BJ (cell line): ENCODE results near the gene PACSIN2. TPM values are rescaled to one million over a fixed set of nuclear protein-coding genes. Genes with fewer than 3 reads are reported as not detected.

ENCODE experiments used
- CTCF ChIA-PET: fragments of 350-600 bp; formaldehyde crosslinking; extraction: SDS; loops from one replicate; lab custom pipeline; 2021; ENCODE audit warnings: antibody characterized with exemption, inconsistent platforms; lab: Yijun Ruan, JAX
- POLR2A ChIA-PET: fragments of 300-600 bp; sonication (Branson Sonifier 250); formaldehyde crosslinking; extraction: SDS; loops from one replicate; lab custom pipeline; 2021; ENCODE audit warnings: antibody characterized with exemption; lab: Charles Lee
- DNase-seq: peaks from one replicate; pipeline ENCODE4 v3.0.0-alpha.2; 2011; ENCODE audit warnings: low read depth
- H3K27me3 ChIP-seq: 2 replicates; pipeline ENCODE4 v1.6.0; 2011; ENCODE audit warnings: low read length; ENCODE audit not compliant: control insufficient read depth, insufficient read depth
- H3K36me3 ChIP-seq: 2 replicates; pipeline ENCODE4 v1.5.1; 2011; ENCODE audit warnings: low read length; ENCODE audit not compliant: control insufficient read depth, insufficient read depth
- H3K4me3 ChIP-seq: 2 replicates; pipeline ENCODE4 v1.5.1; 2011; ENCODE audit warnings: low read depth, mild to moderate bottlenecking, control low read depth, low read length
- polyA plus RNA-seq: library from polyadenylated mRNA; depleted of rRNA; stranded (reverse); fragments of >200 nt; gene quantifications from 2 replicates; pipeline ENCODE4 v1.2.3, GENCODE V29; 2011
- TF ChIP-seq, protein P1 (sequence below): IDR thresholded peaks from 2 replicates; pipeline ENCODE4 v1.5.1; 2011; ENCODE audit warnings: low read depth, mild to moderate bottlenecking, control low read depth, inconsistent platforms, low read length, moderate library complexity; ENCODE audit not compliant: insufficient read depth

The PACSIN2 gene
- polyA plus RNA-seq, 1 experiment, result 86.3 TPM

DNA sequence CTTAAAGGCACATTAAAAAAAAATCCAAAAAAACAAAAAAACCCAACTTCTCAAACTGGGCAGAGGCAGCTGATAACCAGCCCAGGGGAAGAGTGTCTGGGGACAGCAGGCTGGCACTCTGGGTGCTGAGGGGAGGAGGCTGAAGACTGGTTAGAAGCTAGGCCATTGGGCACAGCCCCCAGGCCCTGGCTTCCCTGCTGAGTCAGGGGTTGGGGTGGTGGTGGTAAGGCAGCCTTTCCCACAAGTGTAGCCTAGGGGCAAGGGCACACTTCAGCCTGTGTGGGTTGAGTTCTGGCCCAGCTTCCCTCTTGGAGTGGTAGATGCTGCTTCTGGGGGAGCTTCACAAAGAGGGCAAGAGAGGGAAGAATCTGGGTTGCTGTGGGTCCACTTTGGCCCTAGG lies 141.6 kb downstream of the PACSIN2 start:
- peaks cover 45% of the 10 kb centered on the region for H3K36me3 ChIP-seq
- H3K27me3 ChIP-seq, result no peaks in the 10 kb centered on the region
- DNase-seq, result no peak
- POLR2A ChIA-PET, result no interaction called here
- CTCF ChIA-PET, result interaction anchor here (0.7 kb wide), 1 partner anchor 270 kb away, joined by 6 read pairs; the partner anchor contains the start of gene MCAT
- no peak overlapping the region for H3K4me3 ChIP-seq
- TF ChIP-seq, protein P1, sequence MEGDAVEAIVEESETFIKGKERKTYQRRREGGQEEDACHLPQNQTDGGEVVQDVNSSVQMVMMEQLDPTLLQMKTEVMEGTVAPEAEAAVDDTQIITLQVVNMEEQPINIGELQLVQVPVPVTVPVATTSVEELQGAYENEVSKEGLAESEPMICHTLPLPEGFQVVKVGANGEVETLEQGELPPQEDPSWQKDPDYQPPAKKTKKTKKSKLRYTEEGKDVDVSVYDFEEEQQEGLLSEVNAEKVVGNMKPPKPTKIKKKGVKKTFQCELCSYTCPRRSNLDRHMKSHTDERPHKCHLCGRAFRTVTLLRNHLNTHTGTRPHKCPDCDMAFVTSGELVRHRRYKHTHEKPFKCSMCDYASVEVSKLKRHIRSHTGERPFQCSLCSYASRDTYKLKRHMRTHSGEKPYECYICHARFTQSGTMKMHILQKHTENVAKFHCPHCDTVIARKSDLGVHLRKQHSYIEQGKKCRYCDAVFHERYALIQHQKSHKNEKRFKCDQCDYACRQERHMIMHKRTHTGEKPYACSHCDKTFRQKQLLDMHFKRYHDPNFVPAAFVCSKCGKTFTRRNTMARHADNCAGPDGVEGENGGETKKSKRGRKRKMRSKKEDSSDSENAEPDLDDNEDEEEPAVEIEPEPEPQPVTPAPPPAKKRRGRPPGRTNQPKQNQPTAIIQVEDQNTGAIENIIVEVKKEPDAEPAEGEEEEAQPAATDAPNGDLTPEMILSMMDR, result no peak

DNA sequence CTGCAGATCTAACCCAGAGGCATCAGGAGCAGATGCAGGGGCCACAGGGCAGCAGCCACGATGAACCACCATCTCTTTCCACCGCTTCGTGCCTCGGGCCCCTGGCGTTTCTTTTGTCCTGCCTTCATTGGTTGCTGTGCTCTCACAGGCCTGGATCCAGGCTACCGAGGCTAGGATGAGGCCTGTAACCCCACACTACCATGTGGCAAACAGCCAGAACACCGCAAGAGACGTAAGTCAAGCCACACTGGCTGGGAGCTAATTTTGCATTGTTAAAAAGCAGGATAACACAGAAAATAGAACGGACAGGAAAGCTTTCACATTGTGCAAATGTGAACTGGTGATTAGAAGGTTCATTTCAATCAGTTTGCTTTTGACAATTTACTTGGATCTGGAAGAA lies 142.1 kb downstream of the PACSIN2 start:
- no peak for DNase-seq
- Histone ChIP-seq H3K27me3 (no peaks in the 10 kb centered on the region), H3K4me3 (no peak overlapping the region), H3K36me3 (peaks cover 45% of the 10 kb centered on the region)
- POLR2A ChIA-PET, result no interaction called here
- CTCF ChIA-PET, result no interaction called here
- TF ChIP-seq, protein P1, result no peak

DNA sequence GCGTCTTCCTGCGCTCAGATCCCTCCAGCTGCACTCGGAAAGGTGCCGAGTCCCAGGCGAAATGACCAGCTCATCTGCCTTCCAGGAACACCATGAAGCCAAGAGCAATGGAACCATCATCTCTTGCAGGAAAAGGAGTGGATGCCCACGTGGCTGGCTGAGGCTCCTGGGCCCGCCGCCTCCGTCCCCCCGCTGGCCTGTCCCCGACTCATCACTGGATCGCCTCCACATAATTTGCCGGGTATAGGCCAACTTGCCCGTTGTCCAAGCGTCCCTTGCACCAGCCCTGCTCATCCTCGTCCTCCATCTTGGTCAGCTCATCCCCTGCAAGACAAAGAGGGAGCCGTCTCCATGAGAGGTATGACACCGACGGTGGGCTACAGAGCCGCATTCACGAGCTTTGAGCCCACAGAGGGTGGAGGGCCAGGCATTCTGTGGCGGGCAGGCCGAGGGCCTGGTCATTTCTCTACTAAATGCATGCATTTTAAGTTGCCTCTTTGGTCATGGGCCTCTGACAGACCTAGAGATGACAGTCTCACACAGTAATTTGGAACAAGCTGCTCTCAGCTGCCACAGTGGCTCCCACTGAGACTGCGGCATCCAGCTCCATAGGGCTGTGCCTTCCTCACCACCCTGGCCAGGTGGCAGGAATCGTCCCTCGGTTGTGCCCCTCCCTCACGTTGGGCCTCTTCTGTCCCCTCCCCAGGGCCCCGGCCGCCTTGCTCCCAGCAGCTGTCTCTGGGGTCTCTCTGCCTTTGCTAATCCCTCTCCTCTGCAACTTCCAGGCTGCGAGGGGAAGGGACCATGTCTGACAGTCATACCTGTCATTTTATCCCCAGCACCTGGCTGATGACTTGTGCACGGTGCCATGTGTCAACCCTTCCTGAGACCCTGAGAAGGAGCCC lies 143.6 kb downstream of the PACSIN2 start:
- no peaks in the 10 kb centered on the region for H3K27me3 ChIP-seq
- CTCF ChIA-PET, result interaction anchor here (1.1 kb wide), 1 partner anchor 92 kb away, joined by 3 read pairs; no protein-coding TSS in a partner anchor
- no peak overlapping the region for H3K4me3 ChIP-seq
- no peak for DNase-seq
- POLR2A ChIA-PET, result no interaction called here
- peaks cover 32% of the 10 kb centered on the region for H3K36me3 ChIP-seq
- TF ChIP-seq, protein P1, result no peak

- DNase-seq, result no peak
- Histone ChIP-seq H3K36me3 (peaks cover 26% of the 10 kb centered on the region), H3K4me3 (no peak overlapping the region), H3K27me3 (no peaks in the 10 kb centered on the region)
- POLR2A ChIA-PET, result no interaction called here
- CTCF ChIA-PET, result no interaction called here
- TF ChIP-seq, protein P1, result no peak
Measured at GRCh38 chr22:42869888-42870480, 145.0 kb downstream of the PACSIN2 start.

DNA sequence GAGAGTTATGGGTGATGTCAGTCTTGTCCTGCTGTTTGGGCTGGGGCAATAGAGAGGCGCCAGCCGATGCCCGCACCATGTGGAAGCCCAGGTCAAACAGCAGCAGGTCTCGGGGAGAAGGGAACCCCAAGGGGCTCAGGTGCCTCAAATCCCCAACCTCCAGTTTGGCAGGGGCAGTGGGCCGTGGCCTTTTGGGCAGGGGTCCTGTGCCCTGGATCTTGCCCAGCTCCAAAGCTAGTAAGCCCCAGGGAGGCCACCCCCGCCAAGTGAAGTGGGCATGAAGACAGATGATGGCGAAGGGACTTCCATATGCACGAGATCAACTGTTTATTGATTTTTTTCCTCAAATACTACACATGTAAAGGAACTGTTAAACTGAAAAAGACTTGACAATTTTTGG lies 145.5 kb downstream of the PACSIN2 start:
- ChIA-PET CTCF (no interaction called here), POLR2A (no interaction called here)
- peaks cover 24% of the 10 kb centered on the region for H3K36me3 ChIP-seq
- TF ChIP-seq, protein P1, result no peak
- DNase-seq, result no peak
- no peak overlapping the region for H3K4me3 ChIP-seq
- H3K27me3 ChIP-seq, result no peaks in the 10 kb centered on the region
